ENCODE results near the gene CBR4. TPM values are rescaled to one million over a fixed set of nuclear protein-coding genes. Genes with fewer than 3 reads are reported as not detected.

CBR4 gene
- total RNA-seq, 1 experiment from 2014 or later: 33.6 TPM

GRCh38 chr4:168998596-168998995, 11.5 kb downstream of the CBR4 start:
- no peak overlapping the region for H3K27ac ChIP-seq (ENCODE audit: insufficient read length, low read depth, low read length)
- no peak overlapping the region for H2AFZ ChIP-seq (ENCODE audit: low read length)
- no peaks in the 10 kb centered on the region for H3K4me1 ChIP-seq (ENCODE audit: insufficient read depth, low read length)
- no CpG with 5 or more reads among the region's 1 CpG for WGBS (ENCODE audit: extremely low coverage, insufficient read length, low lambda C conversion rate)
- no peak overlapping the region for H2BK15ac ChIP-seq (ENCODE audit: low read depth, low read length)
- H4K5ac ChIP-seq (ENCODE audit: insufficient read length, low read depth, low read length): no peak overlapping the region
- H3K9me3 ChIP-seq (ENCODE audit: control insufficient read depth, low read depth, low read length): no peaks in the 10 kb centered on the region
- H3K27me3 Mint-ChIP-seq (ENCODE audit: low read depth): no peaks in the 10 kb centered on the region
- H2BK12ac ChIP-seq (ENCODE audit: insufficient read length, low read depth, low read length): no peak overlapping the region
- no peak overlapping the region for H3K23ac ChIP-seq (ENCODE audit: insufficient read length, low read depth, low read length)
- no peak overlapping the region for H3T11ph ChIP-seq (ENCODE audit: low read length)
- no peak overlapping the region for H2AK5ac ChIP-seq (ENCODE audit: insufficient read length, low read length)
- no peak overlapping the region for H3K9ac ChIP-seq (ENCODE audit: extremely low read depth, insufficient read length, low read length)
- H3K23me2 ChIP-seq (ENCODE audit: insufficient read length, low read depth, low read length, poor library complexity, severe bottlenecking): no peaks in the 10 kb centered on the region
- H3K27ac Mint-ChIP-seq: no peak overlapping the region
- no peaks in the 10 kb centered on the region for H3K9me3 Mint-ChIP-seq
- no peaks in the 10 kb centered on the region for H3K27me3 ChIP-seq (ENCODE audit: insufficient read depth, low read length)
- no peak overlapping the region for H3K4ac ChIP-seq (ENCODE audit: low read depth, low read length)
- no peak for DNase-seq
- H3K14ac ChIP-seq (ENCODE audit: insufficient read depth, low read length): no peak overlapping the region
- 0 out of 2 replicates have a peak, but pooled peaks cover 2% of the 10 kb centered on the region for H3K79me2 ChIP-seq (ENCODE audit: insufficient read depth, low read length)
- no peak overlapping the region for H2BK20ac ChIP-seq (ENCODE audit: low read depth, low read length, poor library complexity, severe bottlenecking)
- H4K8ac ChIP-seq (replicated peaks; ENCODE audit: insufficient read length, low read depth, low read length): no peak overlapping the region
- no peak overlapping the region for H3K4me3 Mint-ChIP-seq
- H2BK120ac ChIP-seq (ENCODE audit: low read depth, low read length, poor library complexity, severe bottlenecking): no peak overlapping the region
- H3K36me3 Mint-ChIP-seq (ENCODE audit: insufficient read depth in 1 of 3, low read depth in 3 of 3): peaks cover 25 to 84% (median 68%) of the 10 kb centered on the region in 3 experiments; a peak in 6 of 7 replicates
- no peaks in the 10 kb centered on the region for H4K20me1 ChIP-seq (ENCODE audit: control insufficient read depth, insufficient read depth, insufficient read length)
- H3K4me2 ChIP-seq (ENCODE audit: insufficient read depth, insufficient read length, low read length): no peak overlapping the region
- H4K91ac ChIP-seq (ENCODE audit: insufficient read length, low read depth, low read length): no peak overlapping the region
- H3K4me1 Mint-ChIP-seq: 0 out of 4 replicates have a peak, but pooled peaks cover 0 to 3% of the 10 kb centered on the region in 2 experiments
- H3K18ac ChIP-seq (ENCODE audit: insufficient read length, low read depth, low read length): no peak overlapping the region
- no peak overlapping the region for H2BK5ac ChIP-seq (ENCODE audit: insufficient read length, low read length)
- TF ChIP-seq CTCF (conservative IDR thresholded peaks at IDR 0.05): no peak
- no peak overlapping the region for H3K56ac ChIP-seq (ENCODE audit: insufficient read length, low read depth, low read length)
- no peaks in the 10 kb centered on the region for H3K79me1 ChIP-seq (ENCODE audit: insufficient read depth, low read depth, low read length, poor library complexity, severe bottlenecking)
